Upper lobe of left lung (tissue), 4 donors: ENCODE measurements around the gene DNAH10.

Source experiments
- CTCF ChIP-seq, 6 experiments: fragments of 450-650 bp in 4 of 6; fragments of 200-600 bp in 2 of 6; sonication (generic) in 2 of 6; IDR thresholded peaks; one replicate each; pipeline ENCODE4 v1.5.1; 2016 to 2019; ENCODE audit warnings: antibody characterized with exemption in 6 of 6
- EP300 ChIP-seq, 4 donors: sonication (generic); formaldehyde crosslinking; IDR thresholded peaks; one replicate each; pipeline ENCODE4 v1.5.1; 2017; ENCODE audit warnings: antibody characterized with exemption in 4 of 4, control low read depth in 2 of 4
- POLR2A ChIP-seq, 4 donors: fragments of 450-650 bp; IDR thresholded peaks; one replicate each; pipeline ENCODE4 v1.5.1; 2016 to 2017; ENCODE audit warnings: antibody characterized with exemption in 4 of 4, mild to moderate bottlenecking in 2 of 4
- POLR2AphosphoS5 ChIP-seq, 2 donors: sonication (generic); formaldehyde crosslinking; IDR thresholded peaks; one replicate each; pipeline ENCODE4 v1.5.1; 2017; ENCODE audit warnings: antibody characterized with exemption in 2 of 2

GRCh38 chr12:123900871-123901376, 138.8 kb downstream of the DNAH10 start:
- TF ChIP-seq CTCF (IDR thresholded peaks at IDR 0.05) (no peak), EP300 (IDR thresholded peaks at IDR 0.05) (no peak), POLR2A (IDR thresholded peaks at IDR 0.05) (no peak), POLR2AphosphoS5 (IDR thresholded peaks at IDR 0.05) (no peak)
